A673 (cell line): Measurements from ENCODE around the gene PGBD5. TPM values are rescaled to one million over a fixed set of nuclear protein-coding genes. Genes with fewer than 3 reads are reported as not detected.

Experiments
- BruUV-seq: library from RNA; stranded (reverse); fragments of 400-500 nt; replicated peaks from 2 replicates; lab custom pipeline; 2021; lab: Mats Ljungman, UMichigan
- CTCF ChIA-PET: fragments of 300-600 bp; sonication (Branson Sonifier 250); formaldehyde crosslinking; loops from one replicate; lab custom pipeline; 2022; ENCODE audit warnings: antibody characterized with exemption; lab: Charles Lee
- POLR2A ChIA-PET: fragments of 300-600 bp; sonication (Branson Sonifier 250); formaldehyde crosslinking; loops from one replicate; lab custom pipeline; 2022; ENCODE audit warnings: antibody characterized with exemption; ENCODE audit not compliant: low non-redundant PET; lab: Charles Lee
- DNase-seq: peaks from one replicate; pipeline ENCODE4 v3.0.0-alpha.2; 2015; ENCODE audit warnings: low spot score
- H3K27ac ChIP-seq: fragments of 200-600 bp; sonication (generic); 2 replicates; pipeline ENCODE4 v1.5.1; 2016; ENCODE audit warnings: mixed run types, low read depth, mild to moderate bottlenecking, mixed read lengths, antibody characterized with exemption, low read length; ENCODE audit not compliant: poor library complexity, severe bottlenecking
- H3K27me3 ChIP-seq: fragments of 200-600 bp; sonication (generic); replicated peaks from 2 replicates; pipeline ENCODE4 v1.6.1; 2017; ENCODE audit warnings: mixed run types, low read depth, mild to moderate bottlenecking, mixed read lengths, antibody characterized with exemption, low read length; ENCODE audit not compliant: insufficient read depth, poor library complexity
- H3K36me3 ChIP-seq: fragments of 200-600 bp; sonication (generic); 2 replicates; pipeline ENCODE4 v1.6.1; 2016; ENCODE audit warnings: mixed run types, mild to moderate bottlenecking, mixed read lengths, antibody characterized with exemption, low read length; ENCODE audit not compliant: insufficient read depth, poor library complexity, severe bottlenecking
- H3K4me1 ChIP-seq: fragments of 200-600 bp; sonication (generic); 2 replicates; pipeline ENCODE4 v1.6.1; 2017; ENCODE audit warnings: mixed run types, mild to moderate bottlenecking, mixed read lengths, antibody characterized with exemption, low read length; ENCODE audit not compliant: insufficient read depth, poor library complexity, severe bottlenecking
- H3K4me3 ChIP-seq: fragments of 200-600 bp; sonication (generic); 2 replicates; pipeline ENCODE4 v1.5.1; 2016; ENCODE audit warnings: low read depth, mixed run types, mild to moderate bottlenecking, mixed read lengths, low read length; ENCODE audit not compliant: poor library complexity, severe bottlenecking
- H3K9me3 ChIP-seq: fragments of 200-600 bp; sonication (generic); 2 replicates; pipeline ENCODE4 v1.6.1; 2016; ENCODE audit warnings: mixed run types, low read depth, mild to moderate bottlenecking, mixed read lengths, antibody characterized with exemption, low read length; ENCODE audit not compliant: poor library complexity, severe bottlenecking
- EZH2 ChIP-seq: fragments of 200-600 bp; sonication (generic); IDR thresholded peaks from 2 replicates; pipeline ENCODE4 v1.6.1; 2017; ENCODE audit warnings: borderline replicate concordance, low read depth, mild to moderate bottlenecking, mixed read lengths, antibody characterized with exemption, low read length; ENCODE audit not compliant: poor library complexity, severe bottlenecking
- intact Hi-C: fragments of 100-400 bp; cut with micrococcal nuclease; formaldehyde crosslinking; loops from one replicate; pipeline ENCODE4 v1.10.0; 2022; ENCODE audit not compliant: unreplicated experiment
- total RNA-seq: library from RNA; stranded (reverse); gene quantifications from 2 replicates; pipeline ENCODE4 v1.2.3, GENCODE V29; 2021
- TF ChIP-seq, protein P1 (sequence below): fragments of 300-800, 200-600 bp; sonication (generic); conservative IDR thresholded peaks from 2 replicates; pipeline ENCODE4 v1.5.1; 2017; ENCODE audit warnings: low read depth, mild to moderate bottlenecking, antibody characterized with exemption, low read length, moderate library complexity, mixed read lengths

The PGBD5 gene
- total RNA-seq, 1 experiment from 2014 or later: 0.52 TPM

DNA sequence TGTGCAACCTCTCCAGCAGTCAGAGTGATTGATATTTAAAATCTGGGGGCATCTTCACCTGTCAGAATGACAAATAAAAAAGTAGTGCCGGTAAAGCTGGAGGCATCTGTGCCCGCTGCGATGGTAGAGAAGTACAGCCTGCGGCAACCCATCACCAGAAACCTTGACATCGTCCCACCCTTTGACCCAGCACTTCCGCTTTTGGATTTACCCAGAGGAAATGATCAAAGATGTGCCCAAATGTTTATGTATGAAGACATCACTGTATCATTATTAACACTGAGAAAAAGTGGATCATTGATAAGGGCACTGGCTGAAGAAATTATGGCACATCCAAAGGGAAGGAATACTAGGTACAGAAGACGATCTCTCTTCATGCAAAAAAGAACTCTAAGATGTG is 96.0 kb downstream of the PGBD5 start:
- BruUV-seq: no TSS peak
- intact Hi-C loops: no loop called here
- Histone ChIP-seq H3K4me1 (no peaks in the 10 kb centered on the region), H3K27ac (no peak overlapping the region), H3K9me3 (no peaks in the 10 kb centered on the region), H3K27me3 (no peaks in the 10 kb centered on the region), H3K4me3 (no peak overlapping the region), H3K36me3 (no peaks in the 10 kb centered on the region)
- DNase-seq: no peak
- POLR2A ChIA-PET: no interaction called here
- no peak for TF ChIP-seq EZH2
- TF ChIP-seq, protein P1, sequence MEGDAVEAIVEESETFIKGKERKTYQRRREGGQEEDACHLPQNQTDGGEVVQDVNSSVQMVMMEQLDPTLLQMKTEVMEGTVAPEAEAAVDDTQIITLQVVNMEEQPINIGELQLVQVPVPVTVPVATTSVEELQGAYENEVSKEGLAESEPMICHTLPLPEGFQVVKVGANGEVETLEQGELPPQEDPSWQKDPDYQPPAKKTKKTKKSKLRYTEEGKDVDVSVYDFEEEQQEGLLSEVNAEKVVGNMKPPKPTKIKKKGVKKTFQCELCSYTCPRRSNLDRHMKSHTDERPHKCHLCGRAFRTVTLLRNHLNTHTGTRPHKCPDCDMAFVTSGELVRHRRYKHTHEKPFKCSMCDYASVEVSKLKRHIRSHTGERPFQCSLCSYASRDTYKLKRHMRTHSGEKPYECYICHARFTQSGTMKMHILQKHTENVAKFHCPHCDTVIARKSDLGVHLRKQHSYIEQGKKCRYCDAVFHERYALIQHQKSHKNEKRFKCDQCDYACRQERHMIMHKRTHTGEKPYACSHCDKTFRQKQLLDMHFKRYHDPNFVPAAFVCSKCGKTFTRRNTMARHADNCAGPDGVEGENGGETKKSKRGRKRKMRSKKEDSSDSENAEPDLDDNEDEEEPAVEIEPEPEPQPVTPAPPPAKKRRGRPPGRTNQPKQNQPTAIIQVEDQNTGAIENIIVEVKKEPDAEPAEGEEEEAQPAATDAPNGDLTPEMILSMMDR: no peak
- CTCF ChIA-PET: no interaction called here

DNA sequence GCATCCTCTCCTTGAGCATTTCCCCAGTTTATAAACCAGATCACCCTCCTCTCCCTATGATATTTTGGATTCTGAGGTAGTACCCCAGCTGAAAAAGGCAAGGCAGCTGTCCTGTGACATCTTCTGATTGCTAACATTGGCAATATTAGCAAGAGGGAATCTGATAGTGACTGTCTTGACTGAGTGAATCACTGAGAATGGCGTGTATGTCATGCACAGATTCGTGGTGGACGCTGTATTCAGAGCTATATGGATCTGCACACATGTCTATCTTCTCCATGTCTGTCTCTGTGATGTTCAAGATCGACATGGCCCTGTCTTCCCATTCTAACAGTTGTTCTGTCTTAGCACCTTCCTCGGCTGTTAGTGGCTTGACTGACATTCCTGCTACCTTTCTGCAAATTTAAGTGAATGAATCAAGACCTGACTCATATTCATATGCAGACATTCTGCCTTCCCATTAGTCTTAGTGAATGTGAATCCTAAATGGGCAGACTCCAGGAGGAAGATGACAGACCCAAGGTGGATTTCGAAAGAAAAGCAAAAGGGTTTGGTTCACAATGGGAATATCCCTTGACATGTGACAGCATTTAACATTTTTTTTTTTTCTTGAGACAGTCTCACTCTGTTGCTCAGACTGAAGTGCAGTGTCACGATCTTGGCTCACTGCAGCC is 97.7 kb downstream of the PGBD5 start:
- H3K36me3 ChIP-seq: no peaks in the 10 kb centered on the region
- no peak overlapping the region for H3K4me3 ChIP-seq
- H3K27ac ChIP-seq: no peak overlapping the region
- ChIA-PET CTCF (no interaction called here), POLR2A (interaction anchor here (0.6 kb wide), 1 partner anchor 14 kb away, joined by 6 read pairs; no protein-coding TSS in a partner anchor)
- no peaks in the 10 kb centered on the region for H3K9me3 ChIP-seq
- DNase-seq: no peak
- TF ChIP-seq EZH2: no peak
- TF ChIP-seq, protein P1: no peak
- H3K27me3 ChIP-seq: no peaks in the 10 kb centered on the region
- H3K4me1 ChIP-seq: no peaks in the 10 kb centered on the region
- BruUV-seq: no TSS peak
- intact Hi-C loops: no loop called here

DNA sequence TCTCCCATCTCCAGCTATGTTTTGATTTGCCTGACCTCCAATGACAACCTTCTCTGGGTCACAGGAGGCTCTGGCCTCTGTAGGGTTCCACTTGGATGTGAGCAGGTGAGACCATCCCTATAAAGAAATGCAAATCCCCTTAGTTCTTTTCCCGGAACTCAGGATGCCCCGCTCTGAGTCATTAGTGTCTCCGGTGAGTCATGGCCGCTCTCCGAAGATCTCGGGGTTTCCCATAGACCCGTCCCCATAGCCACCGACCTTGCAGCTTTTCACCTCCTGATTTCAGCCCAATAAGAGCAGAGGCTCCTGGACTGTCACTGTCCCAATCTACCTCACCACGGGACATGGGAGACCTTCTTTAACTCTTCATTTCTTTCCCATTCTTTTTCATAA is 98.2 kb downstream of the PGBD5 start:
- Histone ChIP-seq H3K4me1 (no peaks in the 10 kb centered on the region), H3K27me3 (no peaks in the 10 kb centered on the region), H3K4me3 (no peak overlapping the region), H3K36me3 (no peaks in the 10 kb centered on the region), H3K9me3 (no peaks in the 10 kb centered on the region), H3K27ac (no peak overlapping the region)
- BruUV-seq: no TSS peak
- POLR2A ChIA-PET: no interaction called here
- intact Hi-C loops: no loop called here
- peak; percentile 28 for DNase-seq
- TF ChIP-seq, protein P1: no peak
- no peak for TF ChIP-seq EZH2
- CTCF ChIA-PET: no interaction called here
